Muscle of arm (tissue), 14 donors: ENCODE data around the gene PLXNA2. TPM values are rescaled to one million over a fixed set of nuclear protein-coding genes. Genes with fewer than 3 reads are reported as not detected.

Source experiments
- DNase-seq: peaks from one replicate; pipeline ENCODE4 v3.0.0-alpha.2; 2013
- long read RNA-seq, 11 donors: transcript quantifications; one replicate each; lab custom pipeline, GENCODE V29; 2026
- polyA plus RNA-seq, 12 donors: library from polyadenylated mRNA; unstranded; fragments of 120-200 nt; gene quantifications; one replicate each; pipeline ENCODE4 v1.2.1, GENCODE V29; 2013; ENCODE audit not compliant: insufficient read length in 12 of 12

The PLXNA2 gene
- 10 to 100 TPM in 11 of 12 donors, not detected in 1; 20.4 to 39.2 (median 33.6) TPM for polyA plus RNA-seq
- long read RNA-seq, donor 1, partial matches to known transcripts, result 18 of 19 reads
- long read RNA-seq, donor 1, other reads (novel, unspliced or antisense), result 0 of 19 reads
- long read RNA-seq, donor 2, partial matches to known transcripts, result 0 of 3 reads
- long read RNA-seq, donor 2, other reads (novel, unspliced or antisense), result 0 of 3 reads
- long read RNA-seq, donor 3, partial matches to known transcripts, result 6 of 7 reads
- long read RNA-seq, donor 3, other reads (novel, unspliced or antisense), result 0 of 7 reads
- long read RNA-seq, donor 4, partial matches to known transcripts, result 0 of 1 reads
- long read RNA-seq, donor 4, other reads (novel, unspliced or antisense), result 0 of 1 reads
- long read RNA-seq, donor 5, partial matches to known transcripts, result 10 of 11 reads
- long read RNA-seq, donor 5, other reads (novel, unspliced or antisense), result 0 of 11 reads
- long read RNA-seq, donor 6, partial matches to known transcripts, result 0 of 3 reads
- long read RNA-seq, donor 6, other reads (novel, unspliced or antisense), result 0 of 3 reads
- long read RNA-seq, donor 7, result 0 reads
- long read RNA-seq, donor 8, full-length matches to known transcripts, result 4 of 27 reads
- long read RNA-seq, donor 8, partial matches to known transcripts, result 23 of 27 reads
- long read RNA-seq, donor 8, other reads (novel, unspliced or antisense), result 0 of 27 reads
- long read RNA-seq, donor 9, partial matches to known transcripts, result 0 of 1 reads
- long read RNA-seq, donor 9, other reads (novel, unspliced or antisense), result 0 of 1 reads
- long read RNA-seq, donor 10, full-length matches to known transcripts, result 2 of 14 reads
- long read RNA-seq, donor 10, partial matches to known transcripts, result 12 of 14 reads
- long read RNA-seq, donor 10, other reads (novel, unspliced or antisense), result 0 of 14 reads
- long read RNA-seq, donor 11, partial matches to known transcripts, result 7 of 9 reads
- long read RNA-seq, donor 11, other reads (novel, unspliced or antisense), result 0 of 9 reads

DNA sequence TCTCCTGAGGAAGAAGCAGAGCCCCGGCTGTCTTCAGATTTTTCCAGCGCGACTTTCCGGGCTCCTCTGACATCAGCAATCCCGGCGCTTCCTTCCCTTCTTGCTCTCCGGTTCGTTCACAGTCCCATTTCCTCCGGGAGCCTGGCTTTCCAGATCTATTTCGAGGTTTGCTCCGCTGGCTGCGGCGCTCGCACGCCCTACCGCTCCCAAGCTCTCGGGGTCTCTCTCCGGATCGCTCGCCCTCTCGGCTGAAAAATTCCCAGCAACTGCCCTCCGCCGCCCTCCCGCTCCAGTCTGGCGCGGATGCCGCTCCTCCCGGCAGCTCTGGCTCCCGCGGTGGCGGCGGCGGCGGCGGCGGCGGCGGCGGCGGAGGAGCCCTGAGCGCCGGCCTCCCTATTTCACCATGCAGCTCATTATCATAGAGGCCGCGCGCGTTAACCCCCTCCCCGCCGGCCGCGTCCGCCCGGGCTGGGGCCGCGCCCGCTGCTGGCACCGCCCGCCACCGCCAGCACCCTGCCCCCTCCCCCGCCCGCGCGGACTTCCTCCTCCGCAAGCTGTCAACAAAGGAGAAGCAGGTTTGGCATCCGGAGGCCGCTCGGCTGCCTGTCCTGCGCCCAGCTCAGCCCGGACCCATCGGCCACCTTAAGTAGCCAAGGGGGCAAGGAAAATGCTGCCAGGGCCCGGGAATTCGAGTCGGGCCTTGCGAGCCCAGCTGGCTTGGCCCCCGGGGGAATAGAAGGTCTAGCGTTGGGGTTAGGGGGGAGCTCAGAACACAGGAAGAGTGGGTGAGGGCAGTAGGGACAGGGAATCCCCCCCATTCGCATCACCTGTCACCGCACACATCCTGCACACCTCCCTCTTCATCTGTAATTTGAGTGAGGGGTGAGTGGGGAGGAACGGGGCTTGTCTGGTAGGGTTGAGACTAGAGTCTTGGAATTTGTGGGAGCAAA, at the start of gene PLXNA2:
TSS of gene PLXNA2 (minus strand) at position 418 of the 950 bp plus-strand sequence. CDS start 26,462 bp downstream, outside the sequence.
- peak; percentile 68 for DNase-seq

DNA sequence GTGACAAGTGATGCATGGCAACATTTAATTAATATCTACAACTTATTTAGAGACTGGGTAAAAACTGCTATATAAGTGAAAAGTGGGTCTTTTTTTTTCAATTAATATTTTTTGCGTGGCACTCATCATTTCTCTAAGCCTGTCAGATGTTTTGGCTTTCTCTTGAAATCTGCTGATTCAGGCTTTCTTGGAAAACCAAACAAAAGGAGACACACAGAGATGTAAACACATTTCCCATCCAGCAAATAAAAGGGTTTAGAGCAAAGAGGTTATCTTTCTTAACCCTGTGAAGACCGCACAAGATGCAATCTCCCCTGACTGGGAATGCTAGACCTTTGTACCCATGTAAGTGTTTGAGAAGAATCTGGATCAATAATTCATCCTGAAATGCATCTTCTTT, 48.7 kb upstream of the PLXNA2 start:
- no peak for DNase-seq

DNA sequence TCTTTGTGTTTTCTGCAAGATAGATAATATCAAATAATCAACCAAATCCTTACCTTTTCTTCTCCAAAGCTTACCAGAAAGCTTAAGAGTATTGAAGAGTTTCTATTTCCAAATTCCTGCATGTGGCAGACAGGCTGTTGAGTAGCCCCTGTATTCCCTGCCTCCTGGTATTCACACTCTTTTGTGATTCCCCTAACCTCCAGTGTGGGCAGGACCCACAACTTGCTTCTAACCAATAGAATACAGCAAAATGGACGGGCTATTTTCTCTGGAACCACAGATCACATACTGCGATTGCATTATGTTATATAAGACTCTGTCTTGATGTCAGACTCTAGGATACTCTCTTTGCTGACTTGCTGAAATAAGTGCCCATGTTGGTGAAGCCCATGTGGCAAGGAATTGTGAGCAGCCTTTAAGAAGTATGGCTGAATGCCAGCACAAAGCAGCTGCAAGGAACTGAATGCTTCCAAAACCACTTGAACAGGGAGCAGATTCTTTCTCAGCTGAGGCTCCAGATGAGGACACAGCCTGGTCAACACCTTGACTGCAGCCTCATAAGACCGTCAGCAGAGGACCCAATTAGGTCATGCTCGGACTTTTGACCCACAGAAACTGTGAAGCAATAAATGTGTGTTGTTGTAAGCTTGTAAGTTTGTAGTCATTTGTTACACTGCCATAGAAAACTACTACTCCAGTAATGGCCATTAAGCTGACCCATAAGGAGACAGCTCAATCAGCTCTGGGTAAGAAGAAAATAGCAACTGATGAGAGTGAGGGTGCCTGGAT, 47.9 kb upstream of the PLXNA2 start:
- no peak for DNase-seq

GRCh38 chr1:208291129-208291528, 46.9 kb upstream of the PLXNA2 start:
- DNase-seq, result no peak

DNA sequence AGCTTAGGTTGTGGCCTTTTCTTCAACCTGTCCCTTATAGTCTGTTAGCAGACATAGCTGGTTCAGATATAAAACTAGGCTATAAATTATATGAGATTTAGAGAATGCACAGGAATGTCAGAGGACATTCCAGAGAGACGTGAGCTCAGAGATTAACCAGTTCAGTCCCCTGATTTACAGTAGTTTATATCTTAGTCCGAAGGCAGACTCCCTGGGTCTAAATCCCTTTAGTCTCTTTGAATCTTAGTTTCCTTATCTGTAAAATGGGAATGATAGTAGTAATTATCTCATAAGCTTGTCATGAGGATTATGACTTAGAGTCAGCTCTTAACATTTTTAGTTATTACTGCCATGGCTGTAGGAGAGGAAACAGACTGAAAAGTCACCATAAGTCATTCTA, 45.5 kb upstream of the PLXNA2 start:
- DNase-seq, result no peak

DNA sequence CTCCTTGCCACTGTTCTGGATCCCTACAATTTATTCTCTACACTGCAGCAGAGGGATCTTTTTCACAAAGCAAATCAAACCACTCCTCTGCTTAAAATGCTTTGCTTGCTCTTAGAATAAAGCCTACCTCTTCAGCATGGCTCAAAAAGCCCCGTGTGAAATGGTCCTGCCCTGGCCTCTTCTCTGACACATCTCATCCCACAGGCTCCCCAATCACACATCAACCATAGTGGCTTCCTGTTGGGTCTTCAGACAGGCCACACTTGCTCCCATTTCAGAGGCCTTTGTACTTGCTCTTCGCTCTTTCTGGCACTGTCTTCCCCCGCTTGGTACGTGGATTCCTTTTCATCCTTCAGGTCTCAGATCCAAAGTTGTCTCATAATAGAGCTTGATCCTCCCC, 44.3 kb upstream of the PLXNA2 start:
- no peak for DNase-seq

DNA sequence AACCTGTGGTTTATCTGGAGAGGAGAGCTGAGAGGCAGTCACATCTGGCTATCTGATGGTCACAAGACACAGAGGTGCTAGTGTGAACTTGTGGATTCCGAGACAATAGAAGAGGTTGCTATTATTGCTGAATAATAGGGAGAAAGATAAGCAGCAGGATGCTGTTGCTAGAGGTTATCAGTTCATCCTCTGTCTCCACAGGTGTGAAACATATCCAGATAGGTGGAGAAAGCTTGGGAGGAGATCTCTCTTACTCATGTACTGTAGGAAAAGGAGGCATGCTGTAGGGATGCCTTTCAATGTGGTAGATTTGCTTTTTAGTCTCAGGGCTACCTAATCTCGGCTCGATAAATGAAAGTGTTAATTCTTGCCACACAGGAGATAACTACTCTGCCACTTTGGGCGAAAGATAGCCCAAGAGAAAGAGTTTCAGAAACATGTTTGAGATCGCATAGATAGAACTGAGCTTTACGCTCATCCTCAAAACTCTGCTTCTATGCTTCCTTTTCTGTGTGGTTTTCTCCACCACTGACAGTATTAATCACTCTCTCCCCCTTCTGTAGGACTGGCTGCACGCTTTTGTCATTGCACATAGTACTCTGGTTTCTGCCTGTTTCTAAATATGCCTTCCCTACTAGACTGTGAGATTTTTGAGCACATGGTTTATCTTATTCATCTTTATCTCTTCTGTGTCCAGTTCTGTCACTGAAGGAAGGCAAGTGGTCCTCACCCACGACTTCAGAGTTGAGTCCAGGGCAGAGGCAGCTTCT, 36.7 kb upstream of the PLXNA2 start:
- no peak for DNase-seq

- no peak for DNase-seq
These were observed 35.8 kb upstream of the PLXNA2 start for GRCh38 chr1:208279826-208280588.

DNA sequence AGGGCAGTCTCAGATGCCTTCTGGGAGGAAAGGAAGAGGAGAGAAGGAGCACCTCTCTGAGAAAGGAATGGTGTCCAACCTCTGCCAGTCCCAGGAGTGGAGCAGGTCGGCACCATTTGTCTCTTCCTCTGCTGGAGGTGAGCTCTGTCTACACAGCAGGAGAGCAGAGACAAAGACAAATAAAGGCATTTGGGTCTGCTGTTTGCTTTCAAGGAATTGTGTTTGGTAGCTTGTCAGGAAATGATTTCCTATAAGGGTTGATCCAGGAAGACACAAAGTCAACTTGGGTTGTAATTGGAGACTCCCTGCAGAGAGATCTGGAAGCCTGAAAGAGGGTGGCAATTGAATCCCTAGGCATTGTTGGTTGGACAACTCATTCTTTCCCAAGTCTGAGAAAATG, 34.5 kb upstream of the PLXNA2 start:
- no peak for DNase-seq

DNA sequence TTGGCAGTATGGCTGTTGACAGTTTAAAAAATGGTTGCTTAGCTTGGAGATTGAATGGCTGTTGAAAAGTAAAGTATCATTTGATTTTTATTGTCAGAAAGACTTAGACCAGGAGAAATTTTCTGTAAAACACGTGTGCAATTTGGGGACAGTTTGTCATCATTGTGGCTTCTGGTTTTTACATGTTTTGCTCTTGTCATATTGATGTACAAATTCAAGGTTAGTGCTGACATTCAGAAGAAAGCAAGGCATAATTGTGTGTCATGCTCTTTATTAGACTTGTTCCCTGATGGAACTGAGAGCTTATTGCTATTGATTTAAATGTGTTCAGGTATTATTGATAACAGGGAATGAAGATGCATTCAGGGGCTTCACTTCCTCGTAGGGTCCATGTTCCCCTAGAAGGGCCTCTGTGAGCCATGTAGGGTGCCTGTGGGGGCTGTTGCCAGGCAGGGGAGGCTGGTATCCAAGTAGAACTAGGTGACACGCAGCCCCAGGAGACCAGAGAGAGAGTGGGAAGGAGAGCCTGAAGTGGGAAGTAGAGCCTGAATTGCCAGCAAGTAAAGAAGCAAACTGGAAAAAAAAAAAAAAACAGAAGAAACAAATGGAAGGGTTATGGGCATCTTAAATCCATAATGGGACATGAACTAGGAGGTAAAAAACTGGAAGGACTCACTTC, 32.7 kb upstream of the PLXNA2 start:
- no peak for DNase-seq

GRCh38 chr1:208275083-208275482, 30.9 kb upstream of the PLXNA2 start:
- DNase-seq, result no peak

DNA sequence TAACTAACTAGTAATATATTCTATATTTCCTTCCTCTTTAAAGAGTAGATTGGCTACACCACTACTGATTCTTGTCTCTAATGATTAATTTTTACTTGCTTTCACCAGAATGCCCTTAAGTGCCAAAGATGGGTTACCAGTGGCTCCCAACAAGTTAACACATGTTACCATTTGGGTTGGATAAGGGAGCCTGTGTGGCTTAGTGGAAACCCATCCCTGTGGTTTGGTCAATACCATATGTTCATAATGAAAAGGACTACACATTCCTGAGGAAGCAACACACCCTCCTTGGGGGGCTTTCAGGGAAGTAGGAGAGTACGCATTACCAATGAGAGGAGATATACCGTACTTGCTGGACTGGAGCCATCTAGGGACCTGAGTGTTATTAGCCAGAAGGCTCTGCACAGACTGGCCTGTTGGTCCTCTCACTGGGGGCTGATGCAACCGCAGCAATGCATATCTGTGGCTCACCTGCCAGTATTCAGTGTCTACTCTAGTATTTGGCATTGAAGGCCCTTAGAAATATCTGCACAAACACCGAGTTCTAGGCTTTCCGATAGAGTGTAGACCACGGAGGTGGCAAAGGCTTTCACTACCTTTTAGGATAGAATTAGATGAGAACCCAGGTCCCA, 29.3 kb upstream of the PLXNA2 start:
- no peak for DNase-seq

DNA sequence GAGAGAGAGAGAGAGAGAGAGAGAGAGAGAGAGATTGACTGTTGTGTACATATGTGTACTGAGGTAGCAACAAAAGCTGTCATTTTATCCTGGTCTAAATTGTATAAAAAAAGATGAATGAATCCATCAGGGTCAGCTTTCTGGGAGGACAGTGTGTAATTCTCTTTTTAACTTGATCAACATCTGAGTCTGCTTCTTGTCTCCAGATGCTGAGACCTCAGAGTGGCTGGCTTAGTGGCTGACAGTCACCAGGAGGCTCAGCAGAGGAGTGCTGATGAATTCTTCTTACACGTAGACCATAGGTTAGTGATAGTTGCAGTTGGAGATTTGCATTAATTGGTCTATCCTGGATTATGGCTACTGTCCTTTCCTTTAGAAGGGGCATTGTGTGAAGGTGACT, 28.5 kb upstream of the PLXNA2 start:
- DNase-seq, result no peak

- no peak for DNase-seq
These were observed 28.1 kb upstream of the PLXNA2 start for GRCh38 chr1:208272311-208272710.

DNA sequence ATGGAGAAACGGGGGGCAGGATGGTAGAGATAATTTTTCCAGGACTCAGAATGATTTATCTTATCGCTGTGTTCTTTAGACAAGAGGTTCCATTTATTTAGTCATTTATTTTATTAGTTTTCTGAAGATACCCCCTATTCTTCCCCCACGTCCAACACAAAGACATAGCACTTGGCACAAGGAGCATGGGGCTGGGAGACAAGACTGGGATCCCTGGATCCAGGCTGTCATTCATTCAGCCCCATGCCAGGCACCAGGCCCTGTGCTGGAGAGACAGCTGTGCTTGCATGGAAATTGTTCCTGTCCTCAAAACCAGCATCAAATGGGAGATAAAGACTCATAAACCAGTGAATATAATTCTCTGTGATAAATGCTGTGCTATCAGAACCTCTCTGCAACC, 27.1 kb upstream of the PLXNA2 start:
- DNase-seq, result no peak

DNA sequence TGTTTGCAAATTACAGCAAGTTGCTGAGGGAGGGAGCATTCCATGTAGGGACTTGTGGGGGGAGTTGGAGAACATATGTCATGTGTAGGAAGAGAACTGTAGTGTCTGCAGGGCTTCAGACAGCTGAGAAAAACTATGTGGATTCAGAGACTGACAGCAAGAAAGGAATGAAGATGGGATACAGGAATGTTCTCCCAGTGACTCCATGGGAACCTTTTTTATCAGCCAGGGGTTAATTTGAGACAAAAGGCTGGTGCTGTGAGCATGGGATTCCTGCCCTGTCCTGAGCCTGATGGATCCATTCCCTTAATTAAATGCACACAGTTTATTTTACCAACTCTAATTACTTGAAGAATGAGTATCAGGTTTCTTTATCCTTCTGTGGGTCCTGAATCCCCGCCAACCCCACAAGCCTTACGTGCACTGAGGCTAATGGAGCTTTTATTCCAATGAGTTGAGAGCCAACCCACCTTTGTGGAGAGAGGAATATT, 26.5 kb upstream of the PLXNA2 start:
- DNase-seq, result no peak

GRCh38 chr1:208269338-208269666, 25.1 kb upstream of the PLXNA2 start:
- DNase-seq, result no peak
